Cerebellar cortex (tissue), 1 donor: ENCODE results near the gene KRTDAP.

Experiments used
- DNase-seq: peaks from one replicate; pipeline ENCODE4 v3.0.0-alpha.2; 2015; ENCODE audit warnings: low spot score

The KRTDAP gene, protein sequence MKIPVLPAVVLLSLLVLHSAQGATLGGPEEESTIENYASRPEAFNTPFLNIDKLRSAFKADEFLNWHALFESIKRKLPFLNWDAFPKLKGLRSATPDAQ

DNA sequence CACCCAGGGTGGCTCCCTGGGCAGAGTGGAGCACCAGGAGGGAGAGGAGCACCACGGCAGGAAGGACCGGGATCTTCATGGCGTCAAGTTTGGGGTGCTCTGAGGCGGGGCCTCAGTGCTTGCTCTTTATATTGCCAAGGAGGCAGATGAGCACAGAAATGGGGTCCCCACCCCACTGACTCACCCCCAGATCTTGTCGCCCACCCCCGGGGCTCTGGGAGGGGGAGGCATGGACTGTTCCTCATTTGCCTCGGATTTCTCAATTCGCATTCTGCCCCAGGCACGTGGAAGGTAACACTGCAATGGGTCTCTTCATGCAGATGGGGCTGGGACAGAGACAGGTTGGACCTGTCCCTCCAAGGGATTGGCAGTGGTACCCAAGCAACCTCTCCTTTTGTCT, at the start of gene KRTDAP:
TSS of gene KRTDAP (minus strand) at position 101 of the 400 bp plus-strand sequence. CDS start at position 79, 22 bp downstream.
- DNase-seq, result no peak

DNA sequence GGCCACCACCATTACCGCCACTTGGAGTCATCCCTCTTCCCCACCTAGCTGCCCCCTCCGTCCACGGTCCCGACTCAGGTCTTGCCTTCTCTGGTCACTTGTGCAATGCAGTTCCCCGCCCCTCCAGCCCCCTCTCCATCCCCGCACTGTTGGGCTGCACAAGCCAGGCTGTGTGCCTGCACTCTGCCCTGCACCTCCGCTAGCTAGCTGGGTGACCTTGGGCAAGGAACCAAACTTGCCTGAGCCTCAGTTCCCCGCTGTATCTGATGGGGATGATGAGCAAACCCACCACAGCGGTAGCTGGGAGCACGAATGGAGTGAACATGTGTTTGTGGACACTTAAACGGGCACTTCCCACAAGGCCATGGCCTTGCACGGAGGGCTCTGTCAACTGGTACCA, 49.6 kb upstream of the KRTDAP start:
- DNase-seq, result no peak

DNA sequence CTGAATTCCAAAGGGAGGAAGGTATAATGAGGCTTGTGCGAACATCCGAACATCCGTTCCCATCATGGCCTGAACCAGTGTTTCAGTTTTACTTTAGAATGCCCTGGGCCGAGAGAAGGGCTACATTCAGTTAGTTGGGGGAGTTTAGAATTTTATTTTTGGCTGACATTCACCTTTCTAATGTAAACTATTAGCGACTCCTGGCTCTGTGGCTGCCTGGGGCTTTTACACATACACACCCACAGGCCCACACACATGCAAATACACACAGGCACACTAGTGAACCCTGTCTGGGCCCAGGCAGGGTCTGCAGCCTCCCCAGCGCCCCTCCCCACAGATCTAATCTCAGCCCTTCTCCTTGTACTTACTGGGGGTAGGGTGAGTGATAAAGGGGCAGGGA, 49.0 kb upstream of the KRTDAP start:
- DNase-seq, result no peak

DNA sequence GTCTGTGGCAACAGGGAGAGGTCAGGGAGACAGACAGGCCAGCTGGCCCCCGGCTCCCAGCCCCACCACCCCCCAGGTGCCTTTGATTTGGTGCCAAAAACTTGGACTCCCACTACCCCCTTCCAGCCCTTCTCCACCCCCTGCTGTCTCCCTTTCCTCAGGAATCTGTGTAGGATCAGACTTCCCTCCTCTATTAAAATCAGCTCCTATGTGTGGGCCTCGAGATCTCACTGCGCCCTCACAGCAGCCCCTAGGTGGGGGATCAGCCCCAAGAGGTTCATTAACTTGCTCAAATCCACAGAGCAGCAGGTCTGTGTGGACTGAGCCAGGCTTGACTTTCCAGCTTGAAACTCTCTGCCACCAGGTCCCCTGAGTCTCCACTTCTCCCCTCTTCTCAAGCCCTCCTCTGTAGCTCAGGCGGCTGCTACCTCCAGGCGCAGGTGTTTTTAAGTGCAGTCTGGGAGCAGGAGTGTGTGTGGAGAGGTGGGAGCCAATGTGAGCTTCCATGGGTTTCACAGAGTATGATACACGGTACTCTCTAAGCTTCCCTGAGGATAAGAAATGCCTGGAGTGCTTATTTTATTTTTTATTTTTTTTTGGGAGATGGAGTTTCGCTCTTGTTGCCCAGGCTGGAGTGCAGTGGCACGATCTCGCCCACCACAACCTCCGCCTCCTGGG, 44.7 kb upstream of the KRTDAP start:
- DNase-seq, result no peak

DNA sequence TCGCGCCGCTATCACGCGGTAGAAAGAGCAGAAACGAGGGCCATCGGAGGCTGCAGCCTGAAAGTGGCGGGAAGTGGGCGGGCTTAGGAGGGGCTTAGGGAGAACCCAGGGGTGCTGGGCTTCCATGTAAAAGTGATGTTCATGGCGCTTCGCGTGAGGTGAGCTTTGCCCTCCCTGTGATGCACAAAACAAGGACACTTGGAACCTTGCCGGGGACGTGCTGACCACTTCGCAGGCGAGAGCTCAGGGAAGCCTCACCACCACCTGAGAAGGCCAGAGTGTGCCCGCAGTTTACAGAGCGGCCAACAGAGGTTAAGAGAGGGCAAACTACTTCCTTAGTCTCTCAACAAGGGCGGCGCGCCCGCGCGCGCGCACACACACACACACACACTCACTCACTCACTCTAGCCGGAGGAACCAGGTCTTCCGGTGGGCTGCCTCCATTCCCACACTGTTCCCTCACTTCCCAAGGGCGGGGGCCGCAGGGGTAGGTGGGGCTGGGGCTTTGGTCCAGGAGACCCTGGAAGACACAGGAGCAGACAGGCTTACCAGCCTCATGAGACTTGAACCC, 43.6 kb upstream of the KRTDAP start:
- DNase-seq, result no peak

DNA sequence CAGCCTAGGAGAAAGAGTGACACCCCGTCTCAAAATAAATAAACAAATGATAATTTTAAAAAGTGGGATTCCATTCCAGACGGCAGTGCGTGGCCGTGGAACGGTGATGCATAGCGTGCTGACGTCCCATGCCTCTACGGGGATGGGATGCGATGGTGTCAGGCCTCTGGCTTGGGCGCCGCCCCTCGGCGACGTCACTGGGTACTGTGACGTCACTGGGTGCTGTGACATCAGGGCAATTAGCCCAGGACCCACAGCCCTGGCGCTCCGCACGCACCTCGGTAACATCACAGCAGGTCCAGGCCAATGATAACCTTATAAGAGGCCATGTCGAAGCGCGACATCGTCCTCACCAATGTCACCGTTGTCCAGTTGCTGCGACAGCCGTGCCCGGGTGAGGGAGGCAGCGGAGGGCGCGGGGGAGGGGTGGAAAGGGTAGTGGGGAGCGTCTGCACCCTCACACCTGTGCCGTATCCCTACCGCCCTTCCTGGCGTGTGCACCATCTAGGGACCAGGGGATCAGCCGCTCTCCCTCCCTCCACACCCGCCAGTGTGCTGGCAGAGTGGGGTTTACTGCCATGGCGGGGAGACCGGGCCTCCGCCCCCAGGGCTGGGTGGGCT, 43.0 kb upstream of the KRTDAP start, which contains the start of gene GAPDHS:
TSS of gene GAPDHS (plus strand) at position 256 of the 621 bp plus-strand sequence. CDS start at position 328, 72 bp downstream.
- DNase-seq, result no peak

DNA sequence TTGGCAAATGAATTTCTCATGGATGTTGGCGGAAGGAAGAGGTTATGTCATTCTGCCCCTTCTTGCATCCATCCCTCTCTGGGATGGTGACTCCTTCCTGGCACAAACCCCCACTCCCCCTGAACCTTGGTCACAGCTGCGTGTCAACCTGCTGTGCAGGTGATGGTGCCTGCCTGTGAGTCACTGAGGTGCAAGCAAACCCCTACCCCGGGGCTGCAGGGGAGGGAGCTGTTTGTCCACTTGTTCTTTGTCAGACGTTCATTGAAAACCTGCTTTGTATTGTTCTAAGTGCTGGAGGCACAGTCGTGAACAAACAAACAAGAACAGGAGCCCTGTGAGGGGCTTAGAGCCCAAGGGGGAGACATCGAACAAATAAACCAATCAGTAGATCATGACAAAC, 41.0 kb upstream of the KRTDAP start:
- no peak for DNase-seq

DNA sequence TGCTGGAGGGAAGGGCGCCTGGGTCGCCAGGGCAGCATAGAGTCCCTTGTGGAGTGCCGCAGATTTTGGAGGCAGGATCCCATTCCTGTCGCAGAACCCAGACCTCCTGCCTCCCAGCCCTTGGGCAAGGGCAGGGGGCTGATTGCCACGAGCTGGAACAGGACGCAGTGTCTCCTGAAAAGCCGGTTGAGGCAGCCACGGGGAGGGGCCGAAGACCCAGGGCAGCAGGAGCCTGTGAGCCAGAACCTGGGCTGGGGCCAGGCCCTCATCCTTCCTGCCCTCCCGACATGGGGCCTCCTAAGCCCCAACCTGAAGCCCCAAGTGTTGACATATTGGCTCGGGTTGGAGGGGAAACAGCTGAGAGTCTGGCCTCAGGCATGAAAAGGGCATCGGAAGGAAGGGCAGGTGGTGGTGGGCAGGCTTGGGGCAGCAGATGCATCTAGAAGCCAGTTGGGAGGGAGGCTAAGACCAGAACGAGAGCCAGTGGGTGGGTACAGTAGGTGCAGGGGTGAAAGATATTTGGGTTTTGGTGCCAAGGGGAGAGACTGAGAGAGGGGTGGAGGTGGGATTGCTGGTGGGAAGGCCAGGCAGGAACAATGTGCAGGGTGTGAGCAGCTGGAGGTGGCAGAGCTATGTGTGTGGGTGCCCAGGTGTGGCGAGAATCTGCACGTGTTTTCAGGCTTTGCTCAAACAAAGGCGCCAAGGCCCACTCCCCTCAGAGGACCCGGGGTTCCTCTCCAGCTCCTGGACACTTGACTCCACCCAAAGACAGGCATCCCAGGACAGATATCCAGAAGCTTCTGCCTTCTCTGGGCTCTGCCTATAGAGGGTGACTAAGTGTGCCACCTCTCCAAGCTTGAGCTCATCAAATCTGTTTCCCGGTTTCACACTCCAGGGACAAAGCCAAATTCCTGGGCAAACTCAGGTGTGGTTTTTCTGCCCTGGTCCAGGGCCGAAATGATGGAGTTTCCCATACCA, 39.3 kb upstream of the KRTDAP start:
- DNase-seq, result no peak

DNA sequence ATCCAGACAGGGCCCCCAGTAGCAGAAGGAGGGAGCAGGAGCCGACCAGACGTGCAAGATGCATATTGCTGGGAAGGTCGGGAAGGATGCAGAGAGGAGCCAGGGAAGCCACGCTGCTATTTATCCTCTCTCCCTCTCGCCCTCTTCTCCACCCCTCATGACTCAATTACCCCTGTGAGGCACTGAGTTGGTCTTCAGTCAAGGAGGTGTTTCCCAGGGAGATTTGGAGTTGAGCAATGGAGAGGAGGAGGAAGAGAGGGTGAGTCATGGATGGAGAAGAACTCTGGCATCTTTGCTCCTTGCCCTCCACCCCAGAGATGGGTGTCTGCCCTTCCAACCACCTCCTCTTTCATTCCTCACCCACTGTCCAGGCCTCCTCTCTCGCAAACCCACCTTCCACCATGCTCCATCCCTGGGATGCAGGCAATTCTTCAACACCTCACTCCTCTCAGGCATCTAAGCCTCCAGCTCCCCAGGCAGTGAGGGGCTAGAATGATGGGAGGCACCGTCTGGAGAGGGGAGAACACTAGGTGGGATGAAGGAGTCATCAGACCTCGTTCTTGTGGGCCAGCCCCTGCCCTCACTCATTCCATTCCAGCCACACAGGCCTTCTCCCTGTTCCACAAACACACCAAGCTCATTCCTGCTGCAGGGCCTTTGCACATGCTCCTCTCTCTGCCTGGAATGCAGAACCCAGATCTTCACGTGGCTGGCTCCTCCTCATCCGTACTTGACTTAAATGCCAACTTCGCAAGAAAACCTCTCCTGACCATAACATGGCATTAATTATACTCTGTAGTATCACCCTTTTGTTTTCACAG, 38.2 kb upstream of the KRTDAP start, which contains the start of gene SBSN:
TSS of gene SBSN (minus strand) at position 94 of the 821 bp plus-strand sequence. CDS start at position 64, 30 bp downstream.
- no peak for DNase-seq

DNA sequence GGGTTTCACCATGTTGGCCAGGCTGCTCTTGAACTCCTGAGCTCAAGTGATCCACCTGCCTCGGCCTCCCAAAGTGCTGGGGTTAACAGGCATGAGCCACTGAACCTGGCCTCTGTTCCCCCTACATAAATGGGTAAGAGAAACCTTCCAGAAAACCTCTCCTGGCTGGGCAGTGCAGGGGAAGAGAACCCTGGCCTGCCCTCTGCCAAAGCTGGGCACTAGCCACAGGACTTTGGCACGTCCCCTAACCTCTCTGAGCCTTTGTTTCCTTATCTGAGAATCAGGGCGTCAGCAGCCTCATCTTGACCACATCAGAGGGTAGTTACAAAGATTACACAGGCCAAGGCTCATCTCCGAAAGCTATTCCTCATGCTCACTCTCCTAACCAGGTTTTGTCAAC, 35.6 kb upstream of the KRTDAP start:
- DNase-seq, result no peak

DNA sequence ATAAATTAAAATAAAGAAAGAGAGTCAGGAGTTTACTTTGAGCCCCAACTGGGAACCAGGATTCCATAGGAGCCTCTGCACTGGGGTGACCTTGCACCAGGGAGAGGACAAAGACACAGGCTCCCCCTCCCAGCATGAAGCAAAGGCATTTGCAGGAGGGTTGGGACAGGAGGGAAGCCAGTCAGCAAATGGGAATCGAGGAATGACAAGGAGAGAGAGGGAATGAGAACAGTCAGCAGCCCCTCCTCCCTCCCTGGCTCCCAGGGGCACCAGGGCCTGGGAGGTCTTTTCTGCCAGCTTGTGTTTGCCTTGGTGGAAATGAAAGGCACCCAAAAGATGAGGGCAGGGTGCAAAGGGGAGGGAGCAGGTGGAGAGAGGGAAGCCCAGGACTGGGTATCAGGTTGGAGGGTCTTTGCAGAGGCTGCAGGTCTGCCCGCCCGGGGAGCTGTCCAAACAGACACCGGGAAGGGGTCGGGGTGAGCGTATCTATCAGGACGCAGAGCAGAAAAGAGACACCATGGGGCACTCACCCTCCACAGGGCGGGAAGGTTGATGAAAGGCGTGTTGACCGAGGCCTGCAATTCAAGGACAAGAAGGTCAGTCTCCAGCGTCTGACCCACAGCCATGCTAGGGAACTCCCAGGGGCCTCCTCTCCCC, 34.0 kb upstream of the KRTDAP start:
- DNase-seq, result no peak

DNA sequence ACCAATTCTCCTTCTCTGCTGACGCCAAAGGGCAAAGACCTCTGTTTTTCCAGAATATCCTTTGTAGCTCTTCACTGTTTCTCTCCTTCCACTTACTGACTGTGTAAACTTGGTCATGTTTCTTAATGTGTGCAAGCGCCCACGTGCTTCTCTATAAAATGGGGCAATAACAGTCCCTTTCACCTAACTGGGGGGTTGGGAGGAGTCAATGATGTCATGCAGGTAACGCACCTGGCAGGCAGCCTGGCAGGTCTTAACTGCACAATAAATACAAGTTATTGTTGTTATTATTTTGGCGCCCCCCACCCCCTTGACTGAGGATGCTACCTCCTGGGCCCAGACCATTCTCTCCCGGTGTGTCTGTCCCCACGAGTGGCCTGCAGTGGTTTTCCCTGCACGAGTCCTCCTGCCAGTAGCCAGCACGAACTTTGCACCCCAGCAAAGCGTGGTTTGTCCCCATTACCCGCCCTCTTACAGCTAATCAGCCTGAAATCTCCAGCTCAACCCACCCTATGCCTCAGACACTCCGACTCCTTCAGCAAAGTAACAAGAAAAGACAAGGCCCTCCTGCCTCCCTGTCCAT, 32.6 kb upstream of the KRTDAP start:
- DNase-seq, result no peak

DNA sequence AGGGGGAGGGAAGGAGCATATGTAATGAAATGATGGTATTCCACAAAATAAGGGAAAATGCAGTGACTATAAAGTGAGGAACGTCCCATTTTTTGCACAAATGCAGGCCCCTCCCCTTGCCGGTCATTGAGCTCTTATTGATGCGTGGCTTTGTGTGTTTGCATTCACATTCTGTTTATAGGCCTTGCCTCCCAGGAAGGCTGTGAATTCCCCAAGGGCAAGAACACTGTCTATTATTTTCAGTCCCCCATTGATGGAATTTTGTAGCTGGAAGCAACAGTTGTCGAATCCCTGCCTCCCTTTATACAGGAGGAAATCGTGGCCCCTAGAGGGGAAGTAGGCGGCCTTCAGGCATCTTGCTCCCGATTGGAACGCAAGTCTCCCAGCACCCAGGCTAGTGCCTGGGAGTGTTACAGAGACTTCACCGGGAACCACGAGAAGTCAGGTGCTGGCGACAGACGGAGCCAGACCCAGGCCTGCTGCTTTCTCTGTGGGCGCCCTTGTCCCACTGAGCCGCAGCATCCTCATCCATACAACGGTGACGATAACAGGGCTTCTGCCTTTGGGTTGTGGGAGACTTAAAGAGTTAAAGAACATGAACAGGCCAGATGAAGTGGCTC, 31.0 kb upstream of the KRTDAP start:
- no peak for DNase-seq

DNA sequence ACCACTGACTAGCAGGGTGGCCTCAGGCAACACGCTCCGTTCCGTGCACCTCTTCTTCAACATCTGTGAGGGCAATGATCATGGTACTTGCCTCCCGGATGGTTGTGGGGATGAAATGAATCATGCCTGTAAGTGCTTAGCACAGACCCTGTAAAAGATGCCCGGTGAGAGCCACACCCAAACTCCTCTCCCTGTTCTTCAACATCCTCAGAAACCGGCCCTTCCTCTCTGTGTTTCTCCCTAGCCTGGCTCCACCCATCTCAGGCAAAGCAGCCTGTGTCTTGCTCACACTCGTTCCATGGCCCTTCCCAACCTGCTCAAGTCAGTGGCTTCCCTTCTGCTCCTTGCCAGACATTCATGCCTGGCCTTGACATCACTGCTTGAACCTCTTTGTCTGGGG, 29.0 kb upstream of the KRTDAP start:
- peak; percentile 14 for DNase-seq

DNA sequence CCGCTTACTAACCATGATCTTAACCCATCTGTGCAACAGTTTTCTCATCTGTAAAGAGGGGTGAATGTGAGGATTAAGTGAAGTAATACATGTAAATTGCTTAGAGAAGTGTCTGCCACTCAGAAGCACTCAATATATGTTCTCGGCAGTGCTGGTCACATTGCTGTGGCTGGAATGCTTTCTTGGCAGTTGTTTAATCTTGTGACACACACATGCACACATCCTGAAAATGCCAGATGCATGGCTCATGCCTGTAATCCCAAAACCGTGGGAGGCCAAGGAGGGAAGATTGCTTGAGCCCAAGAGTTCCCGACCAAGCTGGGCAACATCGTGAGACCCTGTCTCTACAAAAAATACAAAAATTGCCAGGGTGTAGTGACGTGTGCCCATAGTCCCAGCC, 28.0 kb upstream of the KRTDAP start:
- peak; percentile 24 for DNase-seq

DNA sequence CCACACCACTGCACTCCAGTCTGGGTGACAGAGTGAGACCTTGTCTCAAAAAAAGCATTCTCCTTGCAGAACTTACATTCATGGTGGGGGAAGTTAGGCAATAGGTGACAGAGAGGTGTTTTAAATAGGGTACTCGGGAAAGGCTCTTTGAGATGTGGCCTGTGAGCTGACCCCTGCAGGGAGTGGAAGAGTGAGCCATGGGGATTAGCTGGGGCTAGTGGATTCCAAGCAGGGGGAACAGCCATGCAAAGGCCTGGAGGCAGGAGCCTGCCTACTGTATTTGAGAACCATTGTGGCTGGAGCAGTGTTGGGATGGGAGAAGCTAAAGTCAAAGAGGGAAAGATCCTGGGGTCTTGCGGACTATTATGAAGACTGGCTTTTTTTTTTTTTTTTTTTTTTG, 27.1 kb upstream of the KRTDAP start:
- no peak for DNase-seq

DNA sequence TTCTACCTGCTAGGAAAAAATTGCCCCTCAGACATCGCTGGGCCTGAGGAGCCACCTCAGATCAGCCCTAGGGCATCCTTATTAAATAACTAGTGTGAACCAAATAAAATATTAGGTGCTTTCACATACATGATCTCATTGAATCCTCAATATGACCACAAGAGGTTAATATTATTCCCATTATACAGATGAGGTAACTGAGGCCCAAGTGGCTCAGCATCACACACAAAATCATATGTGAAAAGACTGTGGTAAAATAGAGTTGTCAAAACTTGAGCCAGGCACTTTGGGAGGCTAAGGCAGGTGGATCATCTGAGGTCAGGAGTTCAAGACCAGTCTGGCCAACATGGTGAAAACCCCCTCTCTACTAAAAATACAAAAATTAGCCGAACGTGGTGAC, 26.0 kb upstream of the KRTDAP start:
- no peak for DNase-seq

DNA sequence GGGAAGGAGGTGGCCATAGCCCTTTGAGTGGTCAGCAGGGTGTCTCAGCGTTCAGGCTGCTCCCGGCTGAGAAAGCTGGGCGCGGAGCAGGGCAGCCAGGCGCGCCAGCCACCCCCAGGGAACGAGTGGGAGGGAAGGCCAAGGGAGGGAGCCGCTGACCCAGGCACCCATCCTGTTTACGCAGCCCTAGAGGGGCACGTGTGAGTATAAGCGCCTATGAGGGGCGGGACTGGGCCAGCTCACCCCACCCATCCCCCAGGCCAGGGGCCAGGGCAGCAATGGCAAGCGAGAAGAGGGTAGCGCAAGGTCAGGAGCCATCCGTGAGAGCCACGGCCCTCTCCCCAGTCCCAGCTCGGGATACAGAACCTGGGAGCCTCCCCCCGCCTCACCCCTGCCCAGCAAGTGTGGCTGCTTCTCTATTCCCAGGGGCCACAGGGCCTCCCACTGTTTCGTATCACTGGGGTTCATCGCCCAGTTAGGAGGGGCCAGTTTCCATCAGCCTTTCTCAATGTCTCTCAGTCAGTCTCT, 24.1 kb upstream of the KRTDAP start:
- DNase-seq, result no peak

DNA sequence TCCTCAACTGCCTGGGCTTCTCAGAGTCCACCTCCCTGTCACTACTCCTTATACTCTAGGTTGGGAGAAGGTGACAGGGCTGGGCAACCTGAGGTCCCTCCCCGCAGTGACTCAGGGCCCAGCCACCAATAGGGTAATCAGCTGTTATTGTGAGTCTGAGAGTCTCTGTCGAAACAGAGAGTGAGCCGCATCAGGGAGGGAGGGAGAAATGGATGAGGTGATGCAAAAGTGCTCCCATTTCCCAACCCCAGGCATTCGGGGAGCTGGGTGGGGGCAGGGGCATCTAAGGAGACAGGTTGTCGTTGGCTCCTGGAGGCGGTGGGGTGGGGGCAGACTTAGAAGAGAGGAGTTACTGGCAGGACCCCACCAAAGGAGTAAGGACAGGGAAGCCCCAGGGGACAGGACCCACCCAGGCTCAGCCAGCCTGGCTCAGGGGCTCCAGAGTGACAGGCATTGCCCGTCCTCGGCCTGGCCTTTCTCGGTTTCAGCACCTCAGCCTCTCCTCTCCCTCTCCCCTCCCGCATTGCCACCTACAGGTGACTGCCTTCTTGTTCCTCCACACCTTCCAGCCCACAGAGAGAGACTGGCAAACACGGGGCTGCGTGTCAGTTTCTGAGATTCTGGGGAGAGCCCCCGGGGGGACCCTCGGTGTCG, 23.5 kb upstream of the KRTDAP start, which contains the start of gene DMKN:
TSS of gene DMKN (minus strand) at position 22 of the 654 bp plus-strand sequence. CDS start 174 bp downstream, outside the sequence.
- peak; percentile 27 for DNase-seq
